Ishikawa (cell line): ENCODE results near the gene DOCK7.

Experiments used
- CEBPB ChIP-seq: IDR thresholded peaks from 2 replicates; pipeline ENCODE4 v1.6.1; 2012
- CREB1 ChIP-seq: IDR thresholded peaks from 2 replicates; pipeline ENCODE4 v1.6.1; 2012; ENCODE audit warnings: low read depth
- EGR1 ChIP-seq: IDR thresholded peaks from 2 replicates; pipeline ENCODE4 v1.6.1; 2012
- EP300 ChIP-seq: IDR thresholded peaks from 2 replicates; pipeline ENCODE4 v1.6.1; 2012; ENCODE audit warnings: borderline replicate concordance
- FOXM1 ChIP-seq: IDR thresholded peaks from 2 replicates; pipeline ENCODE4 v1.6.1; 2012; ENCODE audit warnings: low read depth, borderline replicate concordance
- MAX ChIP-seq: IDR thresholded peaks from 2 replicates; pipeline ENCODE4 v1.6.1; 2012
- NFIC ChIP-seq: IDR thresholded peaks from 2 replicates; pipeline ENCODE4 v1.6.1; 2012
- RAD21 ChIP-seq: IDR thresholded peaks from 2 replicates; pipeline ENCODE4 v1.6.1; 2012; ENCODE audit warnings: low read depth
- REST ChIP-seq: IDR thresholded peaks from 2 replicates; pipeline ENCODE4 v1.6.1; 2012; ENCODE audit warnings: low read depth, mild to moderate bottlenecking
- TAF1 ChIP-seq: IDR thresholded peaks from 2 replicates; pipeline ENCODE4 v1.6.1; 2012; ENCODE audit warnings: low read depth, mild to moderate bottlenecking
- TCF12 ChIP-seq: IDR thresholded peaks from 2 replicates; pipeline ENCODE4 v1.6.1; 2012; ENCODE audit warnings: low read depth
- TEAD4 ChIP-seq: IDR thresholded peaks from 2 replicates; pipeline ENCODE4 v1.6.1; 2012
- USF1 ChIP-seq: IDR thresholded peaks from 2 replicates; pipeline ENCODE4 v1.6.1; 2012
- YY1 ChIP-seq: IDR thresholded peaks from 2 replicates; pipeline ENCODE4 v1.6.1; 2012; ENCODE audit warnings: low read depth
- ZBTB7A ChIP-seq: IDR thresholded peaks from 2 replicates; pipeline ENCODE4 v1.6.1; 2012; ENCODE audit warnings: low read depth

DOCK7 gene

DNA sequence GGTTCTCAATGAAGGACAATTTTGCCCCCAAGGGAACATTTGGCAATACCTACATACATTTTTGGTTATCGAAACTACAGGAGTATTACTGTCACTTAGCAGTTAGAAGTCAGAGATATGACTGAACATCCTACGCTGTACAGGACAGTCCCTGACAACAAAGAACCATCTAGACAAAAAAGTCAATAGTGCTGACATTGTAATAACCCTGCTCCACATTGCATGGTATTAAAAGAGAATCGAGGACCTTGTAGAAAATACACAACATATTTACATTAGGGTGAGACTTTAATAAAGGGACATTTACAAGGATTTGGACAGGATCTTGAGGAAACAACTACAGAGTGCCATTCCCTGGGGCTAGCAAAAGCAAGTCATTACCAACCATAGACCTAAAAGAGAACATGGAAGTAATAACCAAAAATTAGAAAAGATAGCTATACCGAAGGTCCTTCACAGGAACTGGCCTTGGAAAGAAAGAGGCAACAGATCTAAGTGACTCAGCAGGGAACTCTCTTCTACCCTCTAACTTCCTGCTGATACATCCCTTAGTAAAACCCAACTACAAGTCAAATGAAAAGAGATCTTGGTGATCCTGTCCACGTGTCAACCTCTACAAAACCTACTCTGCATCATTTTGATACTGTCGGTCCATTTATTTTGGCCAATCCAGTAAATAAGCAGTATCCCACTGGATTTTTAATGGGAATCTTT lies 50.6 kb downstream of the DOCK7 start:
- TF ChIP-seq MAX (no peak), USF1 (no peak), TCF12 (no peak), EGR1 (no peak), YY1 (no peak), RAD21 (no peak), FOXM1 (no peak), NFIC (no peak), CEBPB (no peak), TEAD4 (no peak), REST (no peak), TAF1 (no peak), ZBTB7A (no peak), EP300 (no peak), CREB1 (no peak)

DNA sequence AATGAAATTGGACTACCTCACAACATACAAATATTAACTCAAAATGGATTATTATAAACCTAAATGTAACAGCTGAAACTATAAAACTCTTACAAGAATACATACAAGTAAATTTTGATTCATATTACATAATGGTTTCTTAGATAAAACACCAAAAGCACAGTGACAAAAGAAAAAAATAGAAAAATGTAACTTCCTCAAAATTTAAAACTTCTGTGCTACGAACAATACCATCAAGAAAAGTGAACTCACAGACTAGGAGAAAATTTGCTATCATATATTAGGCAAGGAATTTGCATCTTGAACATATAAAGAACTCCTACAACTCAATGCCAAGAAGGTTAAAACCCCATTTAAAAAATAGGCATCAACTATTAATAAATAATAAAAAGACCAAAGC lies 59.7 kb downstream of the DOCK7 start:
- TF ChIP-seq EGR1 = no peak
- TF ChIP-seq USF1 = no peak
- no peak for TF ChIP-seq NFIC
- TF ChIP-seq CREB1 = no peak
- TF ChIP-seq FOXM1 = no peak
- no peak for TF ChIP-seq EP300
- no peak for TF ChIP-seq CEBPB
- TF ChIP-seq MAX = no peak
- no peak for TF ChIP-seq YY1
- TF ChIP-seq RAD21 = no peak
- no peak for TF ChIP-seq ZBTB7A
- no peak for TF ChIP-seq TCF12
- TF ChIP-seq TAF1 = no peak
- TF ChIP-seq TEAD4 = no peak
- TF ChIP-seq REST = no peak

GRCh38 chr1:62625415-62625814 lies 62.8 kb downstream of the DOCK7 start:
- no peak for TF ChIP-seq FOXM1
- TF ChIP-seq MAX = no peak
- TF ChIP-seq TAF1 = no peak
- TF ChIP-seq REST = no peak
- TF ChIP-seq CREB1 = no peak
- no peak for TF ChIP-seq ZBTB7A
- TF ChIP-seq TEAD4 = no peak
- no peak for TF ChIP-seq RAD21
- TF ChIP-seq USF1 = no peak
- no peak for TF ChIP-seq TCF12
- no peak for TF ChIP-seq EP300

DNA sequence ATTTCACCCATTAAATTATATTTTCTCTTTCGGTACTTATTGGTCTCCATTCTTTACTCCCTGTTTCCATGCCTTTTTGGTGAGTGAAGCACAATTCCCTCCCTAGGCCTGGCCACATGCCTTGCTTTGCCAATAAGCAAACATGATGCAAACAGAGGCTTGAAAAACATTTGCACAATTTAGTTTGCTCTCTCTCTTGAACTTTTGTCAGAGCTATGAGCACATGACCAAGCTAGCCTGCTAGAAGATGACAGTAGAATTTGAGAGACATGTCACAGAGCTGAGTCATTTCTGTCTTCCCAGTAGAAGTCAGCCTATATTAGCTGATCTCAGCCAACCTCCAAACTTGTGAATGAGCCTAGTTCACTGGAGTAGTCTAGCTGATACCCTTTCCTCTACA lies 66.3 kb downstream of the DOCK7 start:
- TF ChIP-seq USF1 (0 out of 2 replicates have a peak, but pooled peaks have one; percentile 26), CEBPB (no peak)
